Lower leg skin (tissue), 3 donors: ENCODE data around the gene SLC25A26.

Experiments
- POLR2A ChIP-seq, 2 donors: fragments of 450-650 bp; IDR thresholded peaks; one replicate each; pipeline ENCODE4 v1.6.1; 2016 to 2017; ENCODE audit warnings: antibody characterized with exemption in 2 of 2, mild to moderate bottlenecking in 1 of 2, moderate library complexity in 1 of 2
- TF ChIP-seq, protein P1 (sequence below), 3 donors: fragments of 450-650 bp; IDR thresholded peaks; one replicate each; pipeline ENCODE4 v1.5.1; 2016; ENCODE audit warnings: antibody characterized with exemption in 3 of 3, mild to moderate bottlenecking in 3 of 3, moderate library complexity in 2 of 3

DNA sequence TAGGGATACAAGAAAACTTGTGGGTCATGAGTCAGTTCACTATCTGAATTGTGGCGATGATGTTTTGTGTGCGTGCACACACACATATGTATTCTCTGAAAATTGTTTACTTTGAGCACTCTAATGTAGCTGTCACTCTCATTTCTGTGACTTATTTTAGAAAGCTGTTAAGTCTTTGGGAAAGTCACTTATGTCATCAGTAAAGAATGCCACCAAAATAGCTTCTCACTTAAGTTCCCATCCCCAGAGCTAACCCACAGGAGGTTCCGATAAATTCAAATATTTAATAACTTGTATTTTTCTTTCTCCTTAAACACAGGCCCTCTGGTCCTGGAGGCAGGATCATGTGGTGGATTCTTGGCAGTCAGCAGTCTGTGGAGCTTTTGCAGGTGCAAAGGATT lies 141.7 kb downstream of the SLC25A26 start:
- no peak for TF ChIP-seq POLR2A (IDR thresholded peaks at IDR 0.05)
- TF ChIP-seq, protein P1, sequence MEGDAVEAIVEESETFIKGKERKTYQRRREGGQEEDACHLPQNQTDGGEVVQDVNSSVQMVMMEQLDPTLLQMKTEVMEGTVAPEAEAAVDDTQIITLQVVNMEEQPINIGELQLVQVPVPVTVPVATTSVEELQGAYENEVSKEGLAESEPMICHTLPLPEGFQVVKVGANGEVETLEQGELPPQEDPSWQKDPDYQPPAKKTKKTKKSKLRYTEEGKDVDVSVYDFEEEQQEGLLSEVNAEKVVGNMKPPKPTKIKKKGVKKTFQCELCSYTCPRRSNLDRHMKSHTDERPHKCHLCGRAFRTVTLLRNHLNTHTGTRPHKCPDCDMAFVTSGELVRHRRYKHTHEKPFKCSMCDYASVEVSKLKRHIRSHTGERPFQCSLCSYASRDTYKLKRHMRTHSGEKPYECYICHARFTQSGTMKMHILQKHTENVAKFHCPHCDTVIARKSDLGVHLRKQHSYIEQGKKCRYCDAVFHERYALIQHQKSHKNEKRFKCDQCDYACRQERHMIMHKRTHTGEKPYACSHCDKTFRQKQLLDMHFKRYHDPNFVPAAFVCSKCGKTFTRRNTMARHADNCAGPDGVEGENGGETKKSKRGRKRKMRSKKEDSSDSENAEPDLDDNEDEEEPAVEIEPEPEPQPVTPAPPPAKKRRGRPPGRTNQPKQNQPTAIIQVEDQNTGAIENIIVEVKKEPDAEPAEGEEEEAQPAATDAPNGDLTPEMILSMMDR (IDR thresholded peaks at IDR 0.05), result no peak
